IPS-18c (cell line): ENCODE results near the gene TLCD3A.
A peak's percentile ranks its signal among the peaks of the same experiment; 100 is the strongest.

Experiments used
- H3K4me3 ChIP-seq: 2 replicates; pipeline ENCODE4 v1.7.0; 2013; ENCODE audit warnings: low read depth, mild to moderate bottlenecking, low read length, moderate library complexity; ENCODE audit not compliant: insufficient read depth
- H3K9me3 ChIP-seq: one replicate; pipeline ENCODE4 v1.6.1; 2013; ENCODE audit warnings: mild to moderate bottlenecking, low read length, moderate library complexity; ENCODE audit not compliant: control insufficient read depth, insufficient read depth

TLCD3A gene

GRCh38 chr17:703081-703875, 29.1 kb upstream of the TLCD3A start:
- Histone ChIP-seq H3K4me3 (no peak overlapping the region), H3K9me3 (no peaks in the 10 kb centered on the region)

- no peak overlapping the region for H3K4me3 ChIP-seq
- no peaks in the 10 kb centered on the region for H3K9me3 ChIP-seq
Observed at GRCh38 chr17:704111-704864, 28.1 kb upstream of the TLCD3A start.

DNA sequence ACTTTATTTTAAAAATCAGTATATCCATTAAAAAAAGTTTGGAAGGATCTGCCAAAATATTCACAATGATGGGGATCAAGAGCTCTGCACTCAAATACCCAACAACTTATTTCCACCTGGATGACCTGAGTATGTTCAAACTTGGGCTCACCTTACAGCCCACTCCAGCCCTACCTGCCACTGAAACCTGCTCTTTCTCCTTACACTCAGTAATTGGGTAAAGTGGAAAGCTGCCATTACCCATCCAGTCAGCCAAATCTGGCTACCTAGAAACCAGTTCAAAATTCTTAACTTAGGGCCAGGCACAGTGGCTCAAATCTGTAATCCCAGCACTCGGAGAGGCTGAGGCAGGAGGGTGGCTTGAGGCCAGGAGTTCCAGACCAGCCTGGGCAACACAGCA, 27.4 kb upstream of the TLCD3A start:
- no peaks in the 10 kb centered on the region for H3K9me3 ChIP-seq
- no peak overlapping the region for H3K4me3 ChIP-seq

DNA sequence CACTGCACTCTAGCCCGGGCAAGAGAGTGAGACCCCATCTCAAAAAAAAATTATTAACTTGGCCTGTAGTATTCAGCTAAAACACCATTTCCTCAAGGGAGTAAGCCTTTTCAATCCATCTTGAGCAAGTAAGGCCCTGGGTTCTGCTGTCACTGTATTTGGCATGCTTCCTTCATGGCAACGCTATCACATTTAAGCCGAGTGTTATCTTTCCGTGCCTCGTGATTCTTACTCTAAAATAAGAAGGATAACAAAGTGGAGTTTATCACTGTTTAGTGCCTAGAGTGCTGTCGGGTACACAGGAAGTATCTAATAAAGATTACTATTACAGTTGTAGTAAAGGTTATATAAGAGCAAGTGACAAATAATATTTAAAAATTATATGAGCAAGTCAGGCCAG, 26.5 kb upstream of the TLCD3A start:
- no peaks in the 10 kb centered on the region for H3K9me3 ChIP-seq
- H3K4me3 ChIP-seq = no peak overlapping the region

- Histone ChIP-seq H3K4me3 (no peak overlapping the region), H3K9me3 (no peaks in the 10 kb centered on the region)
Observed at GRCh38 chr17:708132-708531, 24.3 kb upstream of the TLCD3A start.

DNA sequence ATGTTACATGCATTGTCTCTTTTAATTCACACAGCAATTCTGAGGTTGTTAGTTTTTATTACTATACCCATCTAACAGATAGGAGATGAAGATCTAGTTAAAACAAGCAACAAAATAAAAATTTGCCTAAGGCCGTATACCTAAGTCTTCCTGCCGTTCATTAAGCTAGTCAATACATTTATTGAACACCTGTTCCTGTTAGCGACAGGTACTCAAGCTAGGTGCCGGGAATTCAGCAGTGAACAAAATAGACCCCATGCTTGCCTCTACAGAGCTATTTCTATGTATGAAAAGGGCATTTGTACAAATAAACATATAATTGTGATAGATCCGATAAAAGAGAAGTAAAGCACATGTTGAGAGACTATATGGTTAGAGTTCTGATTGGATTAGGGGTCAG, 14.3 kb upstream of the TLCD3A start:
- Histone ChIP-seq H3K4me3 (no peak overlapping the region), H3K9me3 (no peaks in the 10 kb centered on the region)

DNA sequence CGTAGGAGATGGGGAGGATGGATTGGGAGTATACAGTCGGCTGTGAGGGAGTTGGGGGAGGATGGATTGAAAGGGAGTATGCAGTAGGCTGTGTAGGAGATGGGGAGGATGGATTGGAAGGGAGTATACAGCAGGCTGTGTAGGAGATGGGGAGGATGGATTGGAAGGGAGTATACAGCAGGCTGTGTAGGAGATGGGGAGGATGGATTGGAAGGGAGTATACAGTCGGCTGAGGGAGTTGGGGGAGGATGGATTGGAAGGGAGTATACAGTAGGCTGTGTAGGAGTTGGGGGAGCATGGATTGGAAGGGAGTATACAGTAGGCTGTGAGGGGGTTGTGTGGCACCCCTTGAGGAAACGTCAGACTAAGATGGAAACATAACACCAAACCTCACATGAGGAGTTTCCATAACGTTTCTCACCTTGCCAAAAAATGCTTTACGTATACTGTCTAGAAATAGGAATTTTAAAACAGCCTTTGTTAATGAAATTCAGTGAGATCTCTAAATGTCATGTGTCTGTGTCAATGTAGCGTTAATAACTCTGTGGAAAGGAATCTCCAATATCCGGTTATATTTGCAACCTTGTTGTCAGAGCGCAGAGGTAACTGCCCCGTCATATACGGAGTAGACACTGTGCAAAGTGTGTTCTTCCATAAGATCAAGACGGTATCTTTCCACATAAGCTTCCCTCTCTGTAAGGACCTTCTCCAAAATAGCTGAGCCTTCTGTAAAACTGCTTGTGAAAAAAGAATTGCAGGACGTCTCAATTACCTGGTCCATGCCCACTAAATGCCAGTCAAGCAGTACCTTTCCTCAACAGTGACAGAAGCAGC, 11.5 kb upstream of the TLCD3A start:
- Histone ChIP-seq H3K4me3 (no peak overlapping the region), H3K9me3 (no peaks in the 10 kb centered on the region)

DNA sequence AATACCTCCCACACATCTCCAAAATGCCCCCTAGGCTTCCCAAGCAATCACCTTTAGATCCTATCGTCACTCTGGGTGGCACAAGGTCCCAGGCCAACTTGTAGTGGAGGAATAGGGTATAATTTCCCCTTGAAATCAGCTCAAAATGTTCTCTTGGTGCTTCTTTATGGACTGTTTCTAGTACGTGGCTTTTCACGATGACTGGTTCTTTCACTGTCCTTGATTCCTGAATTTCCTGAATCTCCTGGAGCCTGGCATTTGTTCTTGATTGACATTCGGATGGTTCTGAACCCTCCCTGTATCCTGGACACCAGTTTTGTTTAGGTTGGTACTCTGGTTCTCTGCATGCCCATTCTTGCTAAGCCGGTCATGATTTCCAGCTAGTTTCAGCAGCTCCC, 10.9 kb upstream of the TLCD3A start:
- H3K9me3 ChIP-seq = no peaks in the 10 kb centered on the region

DNA sequence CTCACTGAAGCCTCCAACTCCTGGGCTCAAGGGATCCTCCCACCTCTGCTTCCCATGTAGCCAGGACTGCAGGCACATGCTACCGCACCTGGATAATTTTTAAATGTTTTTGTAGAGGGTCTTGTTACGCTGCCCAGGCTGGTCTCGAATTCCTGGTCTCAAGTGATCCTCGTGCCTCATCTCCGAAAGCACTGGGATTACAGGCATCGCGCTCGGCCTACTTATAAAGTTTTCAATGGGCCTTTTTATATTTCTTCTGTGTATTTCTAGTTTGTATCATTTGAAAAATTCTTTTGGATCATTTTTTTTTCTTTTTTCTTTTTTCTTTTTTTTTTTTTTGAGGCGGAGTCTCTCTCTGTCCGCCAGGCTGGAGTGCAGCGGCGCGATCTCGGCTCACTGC, 7.3 kb upstream of the TLCD3A start:
- Histone ChIP-seq H3K9me3 (no peaks in the 10 kb centered on the region), H3K4me3 (no peak overlapping the region)

More for the DNA sequence above, 10.9 kb upstream of the TLCD3A start:
- H3K4me3 ChIP-seq = no peak overlapping the region

- Histone ChIP-seq H3K4me3 (no peak overlapping the region), H3K9me3 (no peaks in the 10 kb centered on the region)
Observed at GRCh38 chr17:725746-726145, 6.7 kb upstream of the TLCD3A start.

DNA sequence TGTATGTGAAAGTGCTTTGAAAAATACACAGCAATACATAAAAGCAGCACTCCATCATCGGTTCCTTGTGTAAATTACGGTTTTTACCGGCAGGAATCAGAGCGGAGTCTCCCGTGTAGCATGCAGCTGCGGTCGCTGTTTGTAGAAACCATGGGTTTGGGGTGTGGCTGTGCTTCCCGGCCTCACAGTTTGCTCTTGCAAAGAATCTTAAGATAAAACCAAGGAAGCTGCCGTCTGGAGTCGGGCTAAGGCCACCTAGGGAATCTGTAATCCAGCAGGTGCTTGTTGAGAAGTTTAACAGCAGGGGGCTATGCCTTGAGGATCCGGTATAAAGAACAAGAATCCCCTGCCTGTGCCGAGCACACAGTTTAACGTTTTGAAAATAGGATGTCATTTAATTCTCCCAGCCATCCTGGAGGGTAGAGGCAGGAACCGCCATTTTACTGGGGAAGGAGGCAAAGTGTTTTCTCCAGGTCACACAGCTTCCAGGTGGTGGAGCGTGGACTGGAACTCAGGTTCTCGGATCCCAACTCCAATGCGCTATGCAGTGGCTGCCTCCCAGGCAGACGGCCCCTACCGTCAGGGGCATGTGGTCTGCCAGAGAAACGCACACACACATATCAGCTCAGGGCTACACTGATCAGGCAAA, 6.0 kb upstream of the TLCD3A start:
- H3K4me3 ChIP-seq = no peak overlapping the region
- H3K9me3 ChIP-seq = no peaks in the 10 kb centered on the region

GRCh38 chr17:728911-729310, 3.5 kb upstream of the TLCD3A start:
- H3K4me3 ChIP-seq = no peak overlapping the region
- H3K9me3 ChIP-seq = peaks cover 2% of the 10 kb centered on the region

DNA sequence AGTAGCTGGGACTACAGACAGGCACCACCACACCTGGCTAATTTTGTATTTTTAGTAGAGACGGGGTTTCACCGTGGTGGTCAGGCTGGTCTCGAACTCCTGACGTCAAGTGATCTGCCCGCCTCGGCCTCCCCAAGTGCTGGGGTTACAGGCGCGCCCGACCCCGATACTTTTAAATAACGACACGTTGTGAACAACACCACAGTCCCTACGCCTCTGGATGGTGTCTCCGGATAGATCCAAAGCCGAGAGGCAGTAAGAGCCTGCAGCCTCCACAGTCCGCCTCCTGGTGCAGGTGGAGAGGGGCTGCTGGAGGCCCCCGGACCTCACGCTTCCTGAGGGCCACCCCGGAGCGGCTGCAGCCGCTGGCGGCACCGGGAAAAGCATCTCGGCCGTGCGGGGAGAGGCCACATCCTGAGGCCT, 741 bp upstream of the TLCD3A start:
- peak overlapping the region; percentile 84 for H3K4me3 ChIP-seq
- peaks cover 2% of the 10 kb centered on the region for H3K9me3 ChIP-seq

DNA sequence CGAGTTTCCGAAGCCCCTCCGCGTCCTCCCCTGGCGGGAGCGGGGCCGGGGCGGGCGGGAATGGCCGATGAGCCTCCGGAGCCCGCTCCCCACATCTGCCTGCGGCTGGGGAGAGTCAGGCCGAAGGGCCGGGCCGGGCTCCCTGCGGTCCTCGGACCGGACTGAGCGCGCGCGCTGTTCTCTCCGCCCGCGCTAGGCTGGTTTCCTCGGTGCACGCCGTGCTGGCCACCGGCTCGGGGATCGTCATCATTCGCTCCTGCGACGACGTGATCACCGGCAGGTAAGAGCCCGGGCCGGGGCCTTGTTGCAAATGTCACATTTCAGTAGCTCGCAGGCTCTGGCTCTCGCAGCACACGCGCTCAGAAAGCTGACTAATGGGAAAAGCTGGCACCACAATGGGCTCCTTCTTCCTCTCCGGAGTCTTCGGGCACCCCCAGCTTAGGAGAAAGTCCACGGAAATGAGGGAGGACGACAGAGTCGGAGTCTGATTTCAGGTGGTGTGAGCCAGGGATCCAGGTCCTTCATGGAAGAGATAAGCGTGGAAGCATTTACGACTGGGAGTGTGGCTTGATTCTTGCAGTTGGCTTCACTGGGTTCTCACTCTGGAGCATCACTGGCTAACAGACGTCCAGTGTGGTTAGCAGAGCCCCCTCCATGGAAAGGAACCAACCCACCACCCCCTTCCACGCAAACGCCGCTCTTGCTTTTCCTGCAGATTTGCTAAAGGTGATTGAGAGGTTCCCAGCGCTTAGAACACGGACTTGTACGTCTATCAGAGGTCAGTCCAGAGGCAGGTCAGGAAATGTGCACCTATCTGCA, 715 bp downstream of the TLCD3A start:
- H3K4me3 ChIP-seq = peak overlapping the region; percentile 76

GRCh38 chr17:733743-734142, 1.3 kb downstream of the TLCD3A start:
- peaks cover 2% of the 10 kb centered on the region for H3K9me3 ChIP-seq
- H3K4me3 ChIP-seq = peak overlapping the region; percentile 76; the same call in 1 of the 2 replicates

More for the DNA sequence above, 715 bp downstream of the TLCD3A start:
- H3K9me3 ChIP-seq = peaks cover 2% of the 10 kb centered on the region

DNA sequence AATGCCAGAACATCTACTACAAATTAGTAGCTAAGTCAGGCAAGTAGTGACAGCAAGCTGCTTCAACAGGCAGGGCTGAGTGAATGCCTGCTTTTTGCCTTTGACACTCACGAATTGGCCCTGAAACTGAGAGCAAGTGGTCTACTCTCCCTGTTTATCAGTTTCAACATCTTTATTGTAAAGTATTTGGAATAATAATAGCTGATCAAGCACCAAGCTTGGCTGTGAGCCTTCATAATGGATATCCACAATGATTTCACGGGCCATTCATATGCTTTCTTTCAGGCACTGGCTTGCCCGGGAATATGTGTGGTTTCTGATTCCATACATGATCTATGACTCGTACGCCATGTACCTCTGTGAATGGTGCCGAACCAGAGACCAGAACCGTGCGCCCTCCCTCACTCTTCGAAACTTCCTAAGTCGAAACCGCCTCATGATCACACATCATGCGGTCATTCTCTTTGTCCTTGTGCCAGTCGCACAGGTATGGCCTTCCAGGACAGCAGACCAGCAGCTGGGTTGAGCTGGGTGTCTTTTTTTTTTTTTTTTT, 5.2 kb downstream of the TLCD3A start:
- Histone ChIP-seq H3K4me3 (no peak overlapping the region), H3K9me3 (peaks cover under 1% of the 10 kb centered on the region)
